MCF 10A (cell line): ENCODE results near the gene PDE6D. TPM values are rescaled to one million over a fixed set of nuclear protein-coding genes. Genes with fewer than 3 reads are reported as not detected.

Experiments
- BruUV-seq: library from RNA; stranded (reverse); fragments of 400-500 nt; replicated peaks from 2 replicates; lab custom pipeline; 2021; lab: Mats Ljungman, UMichigan
- CTCF ChIA-PET: fragments of 300-600 bp; sonication (Branson Sonifier 250); formaldehyde crosslinking; extraction: SDS; loops from one replicate; lab custom pipeline; 2021; ENCODE audit warnings: antibody characterized with exemption, inconsistent platforms; lab: Yijun Ruan, JAX
- POLR2A ChIA-PET: fragments of 300-600, 350-650 bp; sonication (Branson Sonifier 250); formaldehyde crosslinking; extraction: SDS; loops from one replicate; lab custom pipeline; 2020; ENCODE audit warnings: antibody characterized with exemption, inconsistent platforms; lab: Yijun Ruan, JAX
- DNase-seq: peaks from one replicate; pipeline ENCODE4 v3.0.0-alpha.2; 2018; ENCODE audit not compliant: unreplicated experiment
- H3K27ac Mint-ChIP-seq: one replicate; pipeline ENCODE4 v1.8.0; 2022; ENCODE audit warnings: mild to moderate bottlenecking, low read depth, mixed read lengths; ENCODE audit not compliant: unreplicated experiment
- H3K27me3 Mint-ChIP-seq: one replicate; pipeline ENCODE4 v1.8.0; 2022; ENCODE audit warnings: mixed read lengths; ENCODE audit not compliant: insufficient read depth, unreplicated experiment
- H3K36me3 Mint-ChIP-seq: one replicate; pipeline ENCODE4 v1.8.0; 2022; ENCODE audit warnings: mild to moderate bottlenecking, moderate library complexity, mixed read lengths; ENCODE audit not compliant: insufficient read depth, unreplicated experiment
- H3K4me1 Mint-ChIP-seq: one replicate; pipeline ENCODE4 v1.8.0; 2022; ENCODE audit warnings: mixed read lengths; ENCODE audit not compliant: insufficient read depth, unreplicated experiment
- H3K4me3 Mint-ChIP-seq: one replicate; pipeline ENCODE4 v1.8.0; 2022; ENCODE audit warnings: mild to moderate bottlenecking, moderate library complexity, mixed read lengths; ENCODE audit not compliant: unreplicated experiment
- H3K9me3 Mint-ChIP-seq: one replicate; pipeline ENCODE4 v1.8.0; 2022; ENCODE audit warnings: mixed read lengths; ENCODE audit not compliant: unreplicated experiment
- CTCF ChIP-seq: fragments of 200-600 bp; IDR thresholded peaks from one replicate; pipeline ENCODE4 v1.8.0; 2022; ENCODE audit warnings: antibody characterized with exemption, mild to moderate bottlenecking; ENCODE audit not compliant: unreplicated experiment
- intact Hi-C: fragments of 100-400 bp; cut with micrococcal nuclease; formaldehyde crosslinking; loops from 2 replicates; pipeline ENCODE4 v1.14.1; 2022
- total RNA-seq: library from RNA; stranded (reverse); gene quantifications from 2 replicates; pipeline ENCODE4 v1.2.3, GENCODE V29; 2022

Gene PDE6D
- total RNA-seq, 1 experiment from 2014 or later, result 13.2 TPM

GRCh38 chr2:231743376-231744116, 37.5 kb downstream of the PDE6D start:
- BruUV-seq, result no TSS peak
- DNase-seq, result no peak
- Mint-ChIP-seq H3K4me1 (no peaks in the 10 kb centered on the region), H3K36me3 (no peaks in the 10 kb centered on the region), H3K9me3 (no peaks in the 10 kb centered on the region), H3K27me3 (no peaks in the 10 kb centered on the region), H3K27ac (no peak overlapping the region), H3K4me3 (no peak overlapping the region)
- ChIA-PET CTCF (interaction anchor here (0.5 to 1.3 kb wide), 4 partner anchors 22 to 702 kb away, joined by 3 to 5 read pairs (median 3); no protein-coding TSS in a partner anchor), POLR2A (interaction anchor here (0.6 to 1.3 kb wide), 4 partner anchors 10 to 15 kb away, joined by 3 read pairs; no protein-coding TSS in a partner anchor)
- TF ChIP-seq CTCF, result no peak
- intact Hi-C loops, result no loop called here

- peaks cover 7% of the 10 kb centered on the region for H3K36me3 Mint-ChIP-seq
- no peak for TF ChIP-seq CTCF
- H3K4me1 Mint-ChIP-seq, result no peaks in the 10 kb centered on the region
- H3K27ac Mint-ChIP-seq, result no peak overlapping the region
- ChIA-PET CTCF (interaction anchor here (1.0 to 3.9 kb wide), 3 partner anchors 20 to 63 kb away, joined by 4 to 15 read pairs (median 6); no protein-coding TSS in a partner anchor), POLR2A (no interaction called here)
- H3K9me3 Mint-ChIP-seq, result no peaks in the 10 kb centered on the region
- intact Hi-C loops, result no loop called here
- no peak overlapping the region for H3K4me3 Mint-ChIP-seq
- H3K27me3 Mint-ChIP-seq, result no peaks in the 10 kb centered on the region
- no peak for DNase-seq
- no TSS peak for BruUV-seq
Measured at GRCh38 chr2:231737761-231738160, 43.3 kb downstream of the PDE6D start.

GRCh38 chr2:231732604-231733003, 48.5 kb downstream of the PDE6D start:
- CTCF ChIA-PET, result interaction anchor here (1.0 to 1.4 kb wide), 2 partner anchors 57 to 169 kb away, joined by 3 to 5 read pairs; no protein-coding TSS in a partner anchor
- Mint-ChIP-seq H3K27me3 (no peaks in the 10 kb centered on the region), H3K4me1 (no peaks in the 10 kb centered on the region), H3K36me3 (peaks cover 20% of the 10 kb centered on the region), H3K4me3 (no peak overlapping the region), H3K27ac (peak overlapping the region; percentile 39), H3K9me3 (no peaks in the 10 kb centered on the region)
- BruUV-seq, result no TSS peak
- DNase-seq, result no peak
- POLR2A ChIA-PET, result interaction anchor here (0.7 kb wide), 1 partner anchor 44 kb away, joined by 3 read pairs; no protein-coding TSS in a partner anchor
- intact Hi-C loops, result no loop called here
- no peak for TF ChIP-seq CTCF

- no peaks in the 10 kb centered on the region for H3K27me3 Mint-ChIP-seq
Measured at GRCh38 chr2:231727621-231728020, 53.5 kb downstream of the PDE6D start.

More at GRCh38 chr2:231727621-231728020, 53.5 kb downstream of the PDE6D start:
- H3K27ac Mint-ChIP-seq, result no peak overlapping the region
- H3K4me1 Mint-ChIP-seq, result no peaks in the 10 kb centered on the region
- H3K36me3 Mint-ChIP-seq, result peaks cover 14% of the 10 kb centered on the region
- no peak for TF ChIP-seq CTCF
- intact Hi-C loops, result no loop called here
- DNase-seq, result no peak
- no peaks in the 10 kb centered on the region for H3K9me3 Mint-ChIP-seq
- POLR2A ChIA-PET, result interaction anchor here (0.6 to 1.4 kb wide), 2 partner anchors 22 to 116 kb away, joined by 3 read pairs; no protein-coding TSS in a partner anchor
- CTCF ChIA-PET, result interaction anchor here (1.3 to 2.2 kb wide), 2 partner anchors 13 to 52 kb away, joined by 7 to 11 read pairs; no protein-coding TSS in a partner anchor
- no TSS peak for BruUV-seq
- H3K4me3 Mint-ChIP-seq, result no peak overlapping the region
